NOMO-1 (cell line): ENCODE measurements around the gene MBNL2.

Source experiments
- DNase-seq, 2 experiments: peaks; one replicate each; lab custom pipeline; 2025; ENCODE audit not compliant: unreplicated experiment in 2 of 2; lab: John Stamatoyannopoulos, UW

Gene MBNL2, protein sequence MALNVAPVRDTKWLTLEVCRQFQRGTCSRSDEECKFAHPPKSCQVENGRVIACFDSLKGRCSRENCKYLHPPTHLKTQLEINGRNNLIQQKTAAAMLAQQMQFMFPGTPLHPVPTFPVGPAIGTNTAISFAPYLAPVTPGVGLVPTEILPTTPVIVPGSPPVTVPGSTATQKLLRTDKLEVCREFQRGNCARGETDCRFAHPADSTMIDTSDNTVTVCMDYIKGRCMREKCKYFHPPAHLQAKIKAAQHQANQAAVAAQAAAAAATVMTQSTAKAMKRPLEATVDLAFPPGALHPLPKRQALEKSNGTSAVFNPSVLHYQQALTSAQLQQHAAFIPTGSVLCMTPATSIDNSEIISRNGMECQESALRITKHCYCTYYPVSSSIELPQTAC

GRCh38 chr13:97221989-97222700 lies at the start of gene MBNL2:
MBNL2 (plus strand) TSS chr13:97222333; CDS start chr13:97276236, 53,903 bp downstream.
- peak; percentile 91 to 92 for DNase-seq

DNA sequence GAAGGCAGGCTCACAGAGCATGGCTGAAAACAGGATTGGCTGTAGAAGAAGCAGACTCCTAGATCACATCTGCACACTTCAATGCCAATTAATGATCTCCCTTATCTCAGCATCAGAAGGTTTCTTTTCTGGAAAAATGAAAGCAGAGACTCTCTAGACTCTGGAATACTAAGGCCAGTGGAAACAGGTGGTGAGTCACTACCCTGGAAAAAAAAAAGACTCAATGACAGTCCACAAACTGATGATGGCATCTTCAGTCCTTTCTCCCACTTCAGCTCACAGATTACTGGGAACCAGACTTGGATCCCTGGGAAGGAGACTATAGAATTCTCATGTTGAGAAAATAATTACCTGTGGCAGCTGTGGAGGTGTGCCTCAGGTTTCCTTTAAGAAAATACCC lies 47.5 kb upstream of the MBNL2 start:
- DNase-seq, result no peak

- no peak for DNase-seq
These were observed 47.1 kb upstream of the MBNL2 start for GRCh38 chr13:97175041-97175440.

DNA sequence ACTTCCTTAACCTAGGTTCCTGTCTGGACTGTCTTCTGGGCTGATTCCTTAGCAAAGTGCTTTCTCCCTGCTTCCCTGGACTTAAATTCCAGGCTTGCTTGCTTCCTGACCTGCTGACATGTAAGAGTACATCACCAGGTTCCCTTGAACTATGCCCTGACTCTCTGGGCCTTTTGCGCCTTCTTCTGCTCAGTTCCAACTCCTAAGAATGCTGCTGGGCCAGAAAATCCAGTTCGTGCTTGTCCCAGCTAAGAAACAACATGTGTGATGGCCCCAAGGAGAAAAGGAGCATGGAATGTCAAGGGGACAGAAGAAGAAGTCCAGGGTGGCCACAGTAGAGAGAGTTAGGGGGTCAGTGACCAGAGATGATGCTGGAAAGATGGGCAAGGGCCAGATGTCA lies 42.6 kb upstream of the MBNL2 start:
- DNase-seq, result no peak

DNA sequence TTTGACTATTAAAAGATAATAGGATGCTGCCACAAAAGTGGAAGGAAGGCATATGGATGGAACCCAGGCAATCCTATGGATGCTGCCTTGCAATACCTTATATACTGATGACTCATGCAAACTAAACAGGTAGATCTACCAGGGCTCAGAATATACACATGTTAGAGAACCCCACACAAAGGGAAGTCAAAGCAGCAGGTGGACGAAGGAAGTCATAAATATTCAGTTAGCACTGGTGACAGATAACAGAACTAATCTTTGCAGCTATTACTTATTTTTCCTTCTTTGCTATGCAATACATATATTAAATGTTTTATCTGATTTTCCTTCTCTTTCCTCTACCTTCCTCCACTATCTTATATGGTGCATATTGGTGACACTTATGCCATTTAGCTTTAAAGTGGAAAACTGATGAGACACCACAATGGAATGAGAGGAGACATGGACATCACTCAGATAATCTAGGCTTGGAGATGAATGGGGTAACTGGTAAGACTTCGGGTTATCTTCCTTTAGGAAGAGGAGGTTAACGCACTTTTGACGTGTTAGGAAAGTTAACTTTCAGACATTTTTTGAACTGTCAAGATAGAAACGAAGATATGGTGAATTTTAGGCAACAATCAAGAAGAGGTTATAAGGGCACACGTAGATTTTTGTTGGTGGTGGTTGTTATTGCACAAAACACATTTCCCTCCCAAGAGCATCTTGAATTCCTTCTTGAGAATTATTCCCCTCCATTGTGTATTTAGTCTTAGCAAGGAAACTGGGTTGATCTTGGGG lies 39.8 kb upstream of the MBNL2 start:
- DNase-seq, result no peak

DNA sequence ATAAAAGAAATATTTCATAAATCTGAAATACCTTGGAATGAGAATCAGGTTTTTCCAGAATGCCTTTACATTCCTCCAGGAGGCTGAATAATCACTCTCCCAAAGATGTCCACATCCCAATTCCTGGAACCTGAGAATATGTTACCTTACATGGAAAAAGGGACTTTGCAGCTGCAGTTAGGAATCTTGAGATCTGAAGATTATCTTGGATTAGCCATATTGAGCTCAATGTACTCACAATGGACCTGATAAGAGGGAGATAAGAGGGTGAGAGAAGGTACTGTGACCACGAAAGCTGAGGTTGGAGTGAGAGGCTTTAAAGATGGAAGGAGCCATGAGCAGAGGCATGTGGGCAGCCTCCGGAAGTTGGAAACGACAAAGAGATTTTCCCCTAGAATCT lies 36.8 kb upstream of the MBNL2 start:
- no peak for DNase-seq

- DNase-seq, result no peak
These were observed 36.4 kb upstream of the MBNL2 start for GRCh38 chr13:97185751-97186150.

DNA sequence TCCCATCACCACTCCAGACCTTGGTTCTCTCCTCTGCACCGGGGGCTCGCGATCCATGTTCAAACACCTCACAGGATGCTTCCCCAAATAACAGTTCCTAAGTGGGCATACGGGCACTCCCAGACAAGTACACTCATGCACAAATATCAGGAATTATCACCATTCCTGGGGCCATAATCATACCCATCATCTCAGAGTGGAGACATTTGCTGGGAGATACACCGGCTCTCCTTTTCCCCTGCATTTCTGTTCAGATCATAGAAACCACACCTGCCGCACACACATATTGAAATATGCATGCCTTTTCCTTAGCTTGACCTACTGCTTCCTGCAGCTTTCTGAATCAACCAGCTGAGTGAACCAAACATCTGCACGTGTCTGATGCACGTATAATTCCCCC lies 33.9 kb upstream of the MBNL2 start:
- DNase-seq, result no peak

GRCh38 chr13:97189928-97190327 lies 32.2 kb upstream of the MBNL2 start:
- no peak for DNase-seq

GRCh38 chr13:97191142-97191541 lies 31.0 kb upstream of the MBNL2 start:
- DNase-seq, result no peak

- DNase-seq, result no peak
These were observed 30.5 kb upstream of the MBNL2 start for GRCh38 chr13:97191615-97192014.

GRCh38 chr13:97192166-97192565 lies 30.0 kb upstream of the MBNL2 start:
- no peak for DNase-seq

- DNase-seq, result no peak
These were observed 28.6 kb upstream of the MBNL2 start for GRCh38 chr13:97193577-97193976.

DNA sequence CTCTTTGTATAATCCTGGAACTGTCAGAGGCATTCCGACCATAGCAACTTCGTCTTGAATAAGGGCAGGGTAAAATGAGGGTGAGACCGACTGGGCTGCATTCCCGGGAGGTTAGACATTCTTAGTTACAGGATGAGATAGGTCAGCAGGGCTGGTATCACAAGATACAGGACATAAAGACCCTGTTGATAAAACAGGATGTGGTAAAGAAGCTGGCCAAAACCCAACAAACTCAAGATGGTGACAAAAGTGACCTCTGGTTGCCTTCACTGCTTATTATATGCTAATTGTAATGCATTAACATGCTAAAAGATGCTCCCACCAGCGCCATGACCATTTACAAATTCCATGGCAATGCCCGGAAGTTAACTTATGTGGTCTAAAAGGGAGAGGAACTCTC lies 27.7 kb upstream of the MBNL2 start:
- no peak for DNase-seq

DNA sequence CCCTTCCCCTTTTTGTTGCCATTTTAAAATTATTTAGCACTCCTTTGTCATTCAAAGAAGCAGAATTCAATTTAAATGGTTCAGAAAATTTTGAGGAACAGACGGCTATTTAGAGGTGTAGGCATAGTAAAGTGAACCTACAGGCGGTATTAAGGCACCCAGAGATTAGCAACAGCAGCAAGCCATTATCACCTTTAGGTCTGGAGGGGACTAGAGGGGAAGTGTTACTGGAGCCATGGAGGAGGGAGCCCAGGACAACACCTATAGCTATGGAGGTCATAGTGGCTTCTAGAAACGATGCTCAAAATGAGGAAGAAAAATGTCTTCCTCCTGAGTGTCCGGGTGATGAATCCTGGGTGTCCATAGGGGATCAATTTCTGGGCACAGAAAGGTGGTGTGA lies 25.8 kb upstream of the MBNL2 start:
- DNase-seq, result no peak

DNA sequence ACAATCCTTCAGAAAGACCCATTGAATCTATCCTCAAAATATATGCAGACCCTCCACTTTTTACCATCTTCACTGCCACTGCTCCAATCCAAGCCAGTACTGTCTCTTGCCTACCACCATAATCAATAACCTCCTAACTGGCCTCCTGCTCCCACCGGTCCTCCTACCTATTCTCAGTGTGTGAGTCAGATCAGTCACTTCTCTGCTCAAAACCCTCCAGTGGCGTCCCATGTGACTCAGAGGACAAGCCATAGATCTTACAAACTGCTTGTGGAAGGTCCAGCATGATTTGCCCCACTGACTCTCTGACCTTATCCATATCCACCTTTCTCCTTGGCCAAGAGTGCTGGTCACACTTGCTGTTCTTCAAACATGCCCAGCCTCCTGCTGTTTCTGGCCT lies 23.4 kb upstream of the MBNL2 start:
- DNase-seq, result no peak

DNA sequence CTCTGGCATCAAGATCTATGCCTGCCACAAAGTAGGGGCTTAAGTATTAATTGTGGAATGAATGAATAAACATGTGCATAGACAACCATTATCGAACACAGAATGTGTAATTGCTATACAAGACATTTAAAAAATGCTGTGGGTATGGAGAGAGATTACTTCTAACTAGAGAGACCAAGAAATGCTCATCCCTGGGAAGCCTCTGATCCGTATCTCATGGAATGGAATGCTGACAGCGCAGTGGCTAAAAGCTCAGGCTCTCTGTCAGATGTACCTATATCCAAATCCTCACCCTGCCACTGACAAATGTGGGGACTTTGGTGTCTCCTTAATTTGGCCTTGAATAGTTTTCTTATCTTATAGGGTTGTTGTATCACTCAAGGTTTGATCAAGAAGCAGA lies 22.7 kb upstream of the MBNL2 start:
- no peak for DNase-seq

DNA sequence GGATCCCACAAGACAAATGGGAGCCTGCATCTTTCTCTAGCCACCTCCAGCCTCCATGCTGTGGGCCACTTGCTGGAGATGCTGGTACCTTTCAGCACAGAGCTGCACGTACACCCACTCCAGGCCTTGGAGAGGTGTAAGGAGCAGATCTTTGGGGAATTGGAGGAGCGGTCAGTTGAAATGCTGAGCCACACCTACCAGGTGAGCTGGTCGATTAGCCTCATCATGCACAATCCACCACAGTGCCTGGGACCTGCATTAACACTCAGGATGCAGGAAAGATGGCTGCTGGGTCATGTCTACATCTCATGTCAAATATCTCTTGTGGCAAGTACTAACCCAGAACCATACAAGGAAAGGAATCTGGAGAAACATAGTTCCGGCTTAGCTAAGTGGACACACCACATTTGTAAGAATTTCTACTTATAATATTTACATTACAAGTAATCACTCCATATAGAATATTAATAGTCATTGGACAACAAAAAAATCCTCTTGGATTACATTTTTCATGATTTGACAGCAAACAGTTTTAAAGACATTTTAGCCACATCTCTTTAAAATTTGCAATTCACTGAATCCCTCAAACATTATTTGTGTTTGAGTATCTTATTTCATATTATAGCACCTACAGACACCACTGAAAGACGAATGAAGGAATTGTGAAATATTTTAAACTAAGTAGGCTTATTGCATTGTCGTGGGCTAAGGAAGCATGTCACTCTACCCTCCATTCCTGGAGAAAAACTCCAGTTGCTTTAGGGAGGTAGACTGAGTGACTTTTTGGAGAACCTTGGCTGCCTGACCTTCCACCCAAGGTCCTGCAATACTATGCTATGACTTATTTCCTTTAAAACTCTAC lies 21.8 kb upstream of the MBNL2 start:
- DNase-seq, result no peak

DNA sequence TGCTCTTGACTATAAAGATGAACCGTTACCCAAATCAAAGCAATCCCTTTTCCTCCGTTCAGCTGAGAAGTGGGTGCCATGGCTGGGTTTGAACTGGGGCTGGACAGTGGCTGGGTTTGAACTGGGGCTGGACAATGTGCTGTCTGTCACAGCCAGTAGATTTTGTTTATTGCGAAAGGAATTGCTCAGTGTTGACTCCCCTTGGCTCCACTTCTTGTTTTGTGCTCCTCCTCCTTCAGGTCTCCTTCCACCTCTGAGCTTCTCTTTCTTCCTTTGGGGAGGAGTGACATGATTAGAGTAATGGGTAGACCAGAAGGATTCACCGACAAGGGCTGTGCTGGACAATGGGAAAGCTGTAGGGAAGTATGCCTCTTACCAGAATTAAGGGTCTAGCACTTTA lies 19.4 kb upstream of the MBNL2 start:
- DNase-seq, result peak; percentile 57 to 80

DNA sequence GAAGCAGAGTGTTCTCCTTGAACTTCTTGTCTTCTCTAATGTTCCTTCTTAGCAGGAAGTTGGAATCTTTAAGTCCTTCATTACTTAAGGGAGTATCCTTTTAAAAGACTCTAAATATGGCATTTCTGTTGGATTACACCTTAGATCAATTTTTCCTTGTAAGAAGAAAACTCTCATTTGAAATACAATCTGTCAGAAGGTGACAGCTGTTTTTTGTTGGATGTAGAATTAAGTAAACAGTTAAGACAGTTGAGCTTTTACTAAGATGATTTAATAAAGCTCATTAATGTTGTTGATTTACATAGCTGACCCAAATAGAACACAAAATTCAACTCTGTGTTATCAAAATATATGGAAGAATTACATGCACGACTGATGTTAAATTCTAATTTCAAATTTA lies 16.7 kb upstream of the MBNL2 start:
- DNase-seq, result no peak

GRCh38 chr13:97205982-97206381 lies 16.2 kb upstream of the MBNL2 start:
- DNase-seq, result no peak
